HG02973 (cell line): ENCODE data around the gene CUX1.
A peak's percentile ranks its signal among the peaks of the same experiment; 100 is the strongest.
"Not testable (repeated sequence)": the region's sequence is repeated elsewhere in the genome, so short reads cannot be mapped to it uniquely, and the experiment has no call there.

Source experiments
- ATAC-seq: cut with Tn5 transposase; IDR thresholded peaks from one replicate; pipeline ENCODE4 v1.9.1; 2021; ENCODE audit warnings: moderate library complexity; ENCODE audit not compliant: unreplicated experiment

Gene CUX1

DNA sequence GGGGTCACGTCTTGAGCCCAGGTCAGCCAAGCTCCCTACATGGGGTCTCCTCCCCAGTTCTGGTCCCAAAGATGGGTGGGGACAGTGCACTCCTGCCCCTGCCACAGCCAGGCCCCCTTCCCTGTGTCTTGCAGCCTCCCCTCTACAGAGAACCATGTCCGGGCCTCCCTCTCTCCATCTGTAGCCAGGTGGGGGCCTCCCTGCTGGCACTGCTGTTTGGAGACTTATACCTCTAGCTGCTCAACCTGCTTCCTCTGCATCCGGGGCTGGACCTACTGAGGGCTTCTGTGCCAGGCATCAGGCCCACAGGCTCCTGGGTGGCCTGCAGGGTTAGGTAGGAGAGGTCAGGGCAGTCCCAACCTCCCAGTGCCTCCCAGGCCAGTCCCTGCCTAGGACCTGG lies 477.2 kb downstream of the CUX1 start:
- ATAC-seq, result no peak

DNA sequence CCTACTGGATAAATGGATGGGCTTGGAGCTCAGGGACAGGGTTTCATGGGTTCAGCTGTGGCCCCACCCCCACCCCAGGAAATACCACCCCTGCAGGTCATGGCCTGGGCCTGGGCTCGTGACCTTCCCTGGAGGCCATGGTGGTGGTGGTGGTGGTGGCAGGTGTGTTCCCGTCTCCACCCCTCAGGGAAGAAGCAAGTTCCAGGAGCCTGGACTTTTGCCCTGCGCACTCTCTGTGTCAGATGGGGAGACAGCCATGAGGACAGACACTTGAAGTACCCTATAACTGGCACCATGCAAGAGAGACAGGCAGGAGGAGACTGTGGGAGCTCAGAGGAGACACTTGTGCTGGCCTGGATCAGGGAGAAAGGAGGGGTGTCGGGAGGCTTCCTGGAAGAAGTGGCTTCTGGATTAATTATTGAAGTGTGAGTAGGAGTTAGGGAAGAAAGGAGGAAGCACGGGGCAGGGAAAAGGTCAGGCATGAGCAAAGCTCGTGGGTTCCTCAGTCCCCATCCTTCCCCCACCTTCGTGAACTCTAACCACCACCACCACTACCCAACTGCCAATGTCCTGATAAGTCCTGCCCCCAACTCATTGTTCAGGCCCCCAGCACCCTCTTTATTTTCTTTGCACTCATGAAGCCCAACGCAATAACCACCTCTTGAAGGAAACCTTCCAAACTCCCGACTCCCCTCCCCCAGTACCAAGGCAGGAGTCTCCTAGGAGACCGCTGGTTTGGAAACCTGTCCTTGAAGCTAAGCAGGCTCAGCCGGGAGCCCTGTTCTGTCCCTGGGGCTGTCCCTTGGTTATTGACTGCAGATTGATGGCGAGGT lies 478.1 kb downstream of the CUX1 start:
- no peak for ATAC-seq

DNA sequence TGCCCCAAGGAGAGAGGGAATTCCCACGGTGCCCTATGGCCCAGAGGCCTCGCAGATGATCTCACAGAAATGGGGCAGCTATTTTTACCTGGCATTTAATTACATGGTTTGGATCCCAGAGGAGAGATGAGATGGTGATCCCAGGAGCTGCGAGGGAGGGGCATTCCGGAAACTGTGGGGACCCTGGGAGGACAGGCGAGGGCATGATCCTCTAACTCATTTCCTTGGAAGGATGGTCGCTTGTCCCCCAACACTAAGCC lies 478.7 kb downstream of the CUX1 start:
- no peak for ATAC-seq

DNA sequence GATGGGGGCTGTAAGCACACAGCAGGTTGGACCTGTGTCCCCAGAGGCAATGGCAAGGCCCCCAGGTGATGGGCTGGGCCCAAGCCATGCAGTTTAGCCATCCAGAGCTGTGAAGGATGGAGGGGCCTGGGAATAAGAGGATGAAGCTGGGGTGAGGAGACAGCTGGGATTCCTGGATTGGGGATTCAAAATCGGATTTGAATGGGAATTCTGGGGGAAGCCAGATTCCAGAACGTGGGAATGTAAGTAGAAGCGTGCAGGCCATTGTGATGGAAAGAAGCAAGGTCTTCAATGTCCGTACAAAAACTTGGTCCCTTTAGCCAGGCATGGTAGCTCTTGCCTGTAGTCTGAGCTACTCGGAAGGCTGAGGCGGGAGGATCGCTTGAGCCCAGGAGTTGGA lies 479.1 kb downstream of the CUX1 start:
- ATAC-seq, result no peak

DNA sequence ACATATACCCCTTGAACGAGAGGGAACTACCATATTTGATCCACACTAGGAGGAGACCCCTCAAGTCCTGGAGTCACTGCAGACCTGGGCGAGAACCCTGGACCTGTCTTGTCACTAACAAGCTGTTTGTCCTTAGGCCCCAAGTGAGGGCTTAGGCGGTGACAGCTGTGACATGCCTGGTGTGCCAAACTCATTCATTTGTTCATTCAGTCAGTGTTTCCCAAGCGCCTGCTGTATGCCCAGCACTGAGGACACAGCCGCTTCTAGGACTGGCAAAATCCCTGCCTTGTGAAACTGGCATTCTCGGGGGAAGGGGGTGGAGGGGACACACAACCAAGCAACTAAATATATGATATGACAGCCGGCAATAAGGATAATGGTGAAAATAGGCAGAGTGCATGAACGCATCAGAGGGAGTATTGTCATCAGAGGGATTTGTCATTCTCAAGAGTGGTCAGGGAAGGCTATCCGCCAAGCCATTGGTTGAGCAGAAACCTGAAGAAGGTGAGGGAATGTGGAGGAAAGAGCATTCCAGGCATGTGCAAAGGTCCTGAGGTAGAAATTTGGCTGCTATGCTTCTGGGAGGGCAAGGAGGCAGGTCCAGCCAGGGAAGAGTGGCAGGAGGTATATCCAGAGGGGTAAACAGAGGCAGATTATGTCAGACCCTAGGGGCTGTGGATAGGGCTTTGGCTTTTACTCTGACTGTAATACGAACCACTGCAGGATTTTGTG lies 480.2 kb downstream of the CUX1 start:
- no peak for ATAC-seq

DNA sequence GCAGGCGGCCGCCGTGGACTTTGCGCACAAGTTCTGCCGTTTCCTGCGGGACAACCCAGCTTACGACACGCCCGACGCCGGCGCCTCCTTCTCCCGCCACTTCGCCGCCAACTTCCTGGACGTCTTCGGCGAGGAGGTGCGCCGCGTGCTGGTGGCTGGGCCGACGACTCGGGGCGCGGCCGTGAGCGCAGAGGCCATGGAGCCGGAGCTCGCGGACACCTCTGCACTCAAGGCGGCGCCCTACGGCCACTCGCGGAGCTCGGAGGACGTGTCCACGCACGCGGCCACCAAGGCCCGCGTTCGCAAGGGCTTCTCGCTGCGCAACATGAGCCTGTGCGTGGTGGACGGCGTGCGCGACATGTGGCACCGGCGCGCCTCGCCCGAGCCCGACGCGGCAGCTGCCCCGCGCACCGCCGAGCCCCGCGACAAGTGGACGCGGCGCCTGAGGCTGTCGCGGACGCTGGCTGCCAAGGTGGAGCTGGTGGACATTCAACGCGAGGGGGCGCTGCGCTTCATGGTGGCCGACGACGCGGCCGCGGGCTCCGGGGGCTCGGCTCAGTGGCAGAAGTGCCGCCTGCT lies 483.3 kb downstream of the CUX1 start:
- ATAC-seq, result no peak

DNA sequence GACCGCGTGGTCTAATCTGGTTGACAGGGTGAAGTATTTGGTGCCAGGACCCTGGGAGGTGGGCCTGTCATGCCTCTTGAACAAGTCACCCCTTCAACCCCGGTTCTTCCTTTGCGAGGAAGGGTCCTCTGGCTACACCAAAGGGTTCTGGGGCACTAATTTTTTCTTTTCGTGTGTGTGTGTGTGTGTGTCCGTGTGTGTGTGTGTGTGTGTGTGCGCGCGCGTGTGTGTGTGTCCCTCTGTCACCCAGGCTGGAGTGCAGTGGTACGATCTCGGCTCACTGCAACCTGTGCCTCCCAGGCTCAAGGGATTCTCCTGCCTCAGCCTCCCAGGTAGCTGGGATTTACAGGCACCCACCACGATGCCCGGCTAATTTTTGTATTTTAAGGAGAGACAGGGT lies 483.9 kb downstream of the CUX1 start:
- ATAC-seq, result not testable (repeated sequence)

DNA sequence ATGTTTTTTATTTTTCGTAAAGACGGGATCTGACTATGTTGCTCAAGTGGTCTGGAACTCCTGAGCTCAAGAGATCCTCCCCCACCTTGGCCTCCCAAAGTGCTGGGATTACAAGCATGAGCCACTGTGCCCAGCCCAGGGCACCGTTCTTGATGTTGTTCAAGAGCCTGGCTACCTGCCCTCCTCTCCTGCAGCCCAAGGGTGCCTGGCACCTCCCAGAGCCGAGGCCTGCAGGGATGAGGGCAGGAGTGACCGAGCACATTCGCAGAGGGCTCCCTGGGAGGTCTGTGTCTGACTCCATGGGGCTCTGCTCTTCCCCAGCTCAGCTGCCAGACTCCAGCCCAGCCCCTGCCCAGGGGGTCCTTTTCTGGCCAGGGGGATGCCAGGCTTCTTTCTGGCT lies 484.6 kb downstream of the CUX1 start:
- ATAC-seq, result no peak

DNA sequence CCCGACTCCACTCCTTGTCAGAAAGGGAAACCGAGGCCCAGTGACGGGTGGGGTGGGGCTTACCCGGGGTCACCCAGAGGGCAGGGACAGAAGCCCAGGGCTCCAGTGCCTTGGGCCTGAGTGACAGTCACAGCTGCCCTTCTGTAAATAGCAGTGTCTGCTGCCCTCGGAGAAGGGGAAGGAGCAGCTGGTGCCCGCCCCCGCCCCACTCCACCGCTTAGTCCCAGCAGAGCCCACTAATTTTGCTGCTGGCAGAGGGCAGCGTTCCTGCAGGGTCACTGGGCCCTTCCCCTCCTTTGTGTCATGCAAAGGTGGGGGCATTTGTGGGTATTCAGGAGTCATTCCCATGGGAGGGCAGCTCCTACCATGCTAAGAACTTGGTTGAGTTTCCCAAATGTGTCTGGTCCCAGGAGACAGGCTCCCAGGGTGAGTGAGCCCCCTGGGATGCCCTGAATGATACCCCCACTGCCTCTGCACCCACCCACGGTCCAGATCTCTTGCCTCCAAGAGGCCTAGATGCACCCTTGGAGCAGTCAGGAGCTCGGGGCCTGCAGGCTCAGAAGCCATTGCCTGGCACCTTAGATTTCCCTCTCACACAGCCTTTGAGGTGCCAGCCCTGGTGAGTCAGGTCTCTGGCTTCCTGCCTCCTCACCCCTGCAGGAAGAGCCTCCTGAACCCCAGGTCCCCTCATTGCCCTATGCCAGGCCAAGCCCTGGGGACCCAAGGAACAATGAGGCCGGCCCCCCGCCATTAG lies 486.4 kb downstream of the CUX1 start:
- no peak for ATAC-seq

DNA sequence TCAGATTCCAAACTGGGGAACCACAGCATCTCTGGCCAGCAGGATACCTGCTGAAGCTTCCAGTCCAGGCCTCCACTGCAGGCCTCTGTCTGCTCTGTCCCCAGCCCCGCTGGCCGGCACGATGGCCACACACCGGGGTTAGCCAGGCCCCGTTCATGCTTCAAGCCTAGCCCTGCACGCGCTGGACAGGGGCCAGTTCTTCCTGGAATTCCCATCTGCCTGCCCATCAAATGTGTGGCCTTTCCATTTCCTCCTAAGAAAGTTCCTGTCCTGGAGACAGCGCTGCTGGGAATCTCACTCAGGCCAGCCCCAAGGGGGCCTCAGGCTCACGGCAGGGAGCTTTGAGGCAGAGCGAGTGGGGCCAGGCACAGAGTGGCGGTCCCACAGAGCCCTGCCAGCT lies 487.2 kb downstream of the CUX1 start:
- no peak for ATAC-seq

DNA sequence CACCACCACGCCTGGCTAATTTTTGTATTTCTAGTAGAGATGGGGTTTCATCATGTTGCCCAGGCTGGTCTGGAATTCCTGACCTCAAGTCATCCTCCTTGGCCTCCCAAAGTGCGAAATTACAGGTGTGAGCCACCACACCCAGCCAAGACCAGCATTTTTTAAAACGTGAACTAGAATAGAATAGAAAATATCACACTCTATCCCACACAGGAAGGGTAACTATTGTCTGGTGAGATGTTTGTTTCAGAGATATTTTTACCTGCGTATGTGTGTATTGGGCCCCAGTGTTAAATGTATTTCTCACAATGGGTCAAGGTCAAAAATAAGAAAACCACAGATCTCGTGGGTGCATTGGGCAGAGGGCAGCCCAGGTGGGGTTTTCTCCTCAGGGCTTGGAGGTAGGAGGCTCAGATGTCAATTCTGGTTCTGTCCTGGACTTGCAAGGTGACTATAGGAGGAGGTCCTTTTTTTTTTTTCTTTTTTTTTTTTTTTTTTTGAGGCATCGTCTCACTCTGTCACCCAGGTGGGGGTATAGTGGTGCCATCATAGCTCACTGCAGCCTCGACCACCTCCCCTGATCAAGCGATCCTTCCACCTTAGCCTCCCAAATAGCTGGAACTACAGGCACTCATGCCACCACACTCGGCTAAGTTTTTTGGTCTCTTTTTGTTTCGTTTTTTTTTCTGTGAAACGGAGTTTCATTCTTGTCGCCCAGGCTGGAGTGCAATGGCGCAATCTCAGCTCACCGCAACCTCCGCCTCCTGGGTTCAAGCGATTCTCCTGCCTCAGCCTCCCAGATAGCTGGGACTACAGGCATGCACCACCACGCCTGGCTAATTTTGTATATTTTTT lies 488.2 kb downstream of the CUX1 start:
- no peak for ATAC-seq

DNA sequence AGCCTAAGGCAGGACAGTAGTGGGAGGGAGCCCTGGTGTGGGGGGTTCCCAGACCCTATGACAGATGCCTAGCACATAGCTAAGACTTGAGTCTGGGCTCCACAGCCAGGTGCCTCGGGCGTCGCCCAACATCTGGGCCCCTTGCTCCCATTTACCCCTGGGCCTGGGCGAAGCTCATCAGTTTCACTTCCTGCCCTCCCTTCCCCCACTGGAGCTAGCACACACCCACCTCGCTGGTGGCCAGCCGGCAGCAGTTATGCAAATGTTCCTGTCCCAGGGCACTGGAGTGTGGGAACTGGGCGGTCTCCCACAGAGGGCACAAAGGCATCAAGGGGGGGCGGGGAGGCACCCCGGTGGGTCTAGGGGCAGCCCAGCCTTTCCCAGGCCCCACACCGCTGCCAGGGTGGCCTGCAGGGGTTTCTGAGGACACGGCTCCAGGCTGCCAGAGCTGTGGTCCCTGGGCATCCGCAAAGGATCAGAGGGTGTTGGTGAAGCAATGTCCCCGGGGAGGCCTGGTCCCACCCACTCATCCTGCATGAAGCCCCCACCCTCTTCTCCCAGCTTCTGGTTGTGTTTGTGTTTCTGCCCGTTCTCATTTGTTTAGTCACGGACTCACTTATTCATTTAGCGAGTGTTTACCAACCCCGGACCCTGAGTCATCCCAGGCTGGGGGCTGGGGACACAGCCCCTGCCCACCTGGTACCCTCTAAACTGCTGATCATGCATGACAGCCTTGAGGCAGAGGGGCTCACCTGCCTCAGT lies 489.7 kb downstream of the CUX1 start:
- ATAC-seq, result peak; percentile 62

DNA sequence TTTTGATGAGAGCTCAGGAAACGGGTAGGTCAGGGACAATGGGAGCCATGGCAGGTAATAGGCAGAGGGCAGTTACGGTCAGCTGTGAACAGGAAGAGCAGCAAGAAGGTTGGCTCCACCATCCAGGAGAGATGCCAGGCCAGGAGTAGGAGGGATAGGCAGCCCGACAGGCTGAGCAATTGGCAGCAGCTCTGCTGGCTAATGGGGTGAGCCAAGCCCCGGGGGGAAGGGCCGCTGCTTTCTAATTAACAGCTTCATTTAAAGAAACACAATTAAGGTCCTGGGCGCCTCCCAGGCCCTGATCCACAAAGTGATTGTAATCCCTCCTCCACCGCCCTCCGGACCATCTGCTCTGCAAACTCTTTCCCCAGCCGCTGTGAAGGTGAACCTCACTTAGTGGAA lies 493.0 kb downstream of the CUX1 start:
- ATAC-seq, result no peak

DNA sequence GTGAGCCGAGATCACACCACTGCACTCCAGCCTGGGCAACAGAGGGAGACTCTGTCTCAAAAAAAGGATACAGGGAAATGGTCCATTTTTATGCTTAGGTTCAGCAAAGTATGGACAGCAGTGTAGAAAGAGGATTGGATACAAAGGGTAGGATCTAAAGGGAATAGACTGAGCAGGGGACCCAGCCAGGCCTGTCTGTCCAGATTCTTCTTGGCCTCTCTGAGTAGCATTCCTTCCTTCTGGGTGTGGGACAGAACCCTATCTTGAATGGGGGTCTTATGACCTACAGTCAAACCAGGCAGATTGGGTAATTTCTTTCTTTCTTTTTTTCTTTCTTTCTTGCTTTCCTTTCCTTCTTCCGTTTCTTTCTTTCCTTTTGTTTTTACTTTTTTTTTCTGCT lies 494.9 kb downstream of the CUX1 start:
- no peak for ATAC-seq

DNA sequence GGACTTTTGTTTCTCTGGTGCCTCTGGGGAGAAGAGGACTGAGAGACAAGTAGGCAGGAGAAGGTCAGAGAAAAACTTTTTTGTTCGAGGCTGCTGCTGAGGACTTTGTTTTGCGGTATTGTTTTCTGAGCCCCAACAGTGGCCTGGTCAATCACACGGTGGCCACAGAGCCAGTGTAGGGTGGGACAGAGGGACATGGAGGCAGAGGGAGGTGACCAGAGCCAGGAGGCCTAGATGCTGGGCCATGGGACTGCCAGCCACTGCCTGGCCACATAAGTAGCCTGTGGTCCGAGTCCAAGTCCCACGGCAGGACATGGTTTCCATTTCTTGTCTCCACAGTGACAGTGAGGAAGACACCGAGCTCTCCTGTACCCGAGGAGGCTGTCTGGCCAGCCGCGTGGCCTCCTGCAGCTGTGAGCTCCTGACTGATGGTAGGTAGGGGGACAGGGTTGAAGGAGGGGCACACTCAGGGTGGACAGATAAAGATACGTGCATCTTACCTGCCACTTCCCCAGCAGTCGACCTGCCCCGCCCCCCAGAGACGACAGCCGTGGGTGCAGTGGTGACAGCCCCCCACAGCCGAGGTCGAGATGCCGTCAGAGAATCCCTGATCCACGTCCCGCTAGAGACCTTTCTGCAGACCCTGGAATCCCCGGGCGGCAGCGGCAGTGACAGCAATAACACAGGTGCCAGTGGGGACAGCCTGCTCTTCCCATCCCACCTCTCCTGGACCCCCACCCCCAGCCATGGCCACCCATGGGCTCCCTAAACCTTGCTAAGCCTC lies 496.8 kb downstream of the CUX1 start:
- no peak for ATAC-seq

DNA sequence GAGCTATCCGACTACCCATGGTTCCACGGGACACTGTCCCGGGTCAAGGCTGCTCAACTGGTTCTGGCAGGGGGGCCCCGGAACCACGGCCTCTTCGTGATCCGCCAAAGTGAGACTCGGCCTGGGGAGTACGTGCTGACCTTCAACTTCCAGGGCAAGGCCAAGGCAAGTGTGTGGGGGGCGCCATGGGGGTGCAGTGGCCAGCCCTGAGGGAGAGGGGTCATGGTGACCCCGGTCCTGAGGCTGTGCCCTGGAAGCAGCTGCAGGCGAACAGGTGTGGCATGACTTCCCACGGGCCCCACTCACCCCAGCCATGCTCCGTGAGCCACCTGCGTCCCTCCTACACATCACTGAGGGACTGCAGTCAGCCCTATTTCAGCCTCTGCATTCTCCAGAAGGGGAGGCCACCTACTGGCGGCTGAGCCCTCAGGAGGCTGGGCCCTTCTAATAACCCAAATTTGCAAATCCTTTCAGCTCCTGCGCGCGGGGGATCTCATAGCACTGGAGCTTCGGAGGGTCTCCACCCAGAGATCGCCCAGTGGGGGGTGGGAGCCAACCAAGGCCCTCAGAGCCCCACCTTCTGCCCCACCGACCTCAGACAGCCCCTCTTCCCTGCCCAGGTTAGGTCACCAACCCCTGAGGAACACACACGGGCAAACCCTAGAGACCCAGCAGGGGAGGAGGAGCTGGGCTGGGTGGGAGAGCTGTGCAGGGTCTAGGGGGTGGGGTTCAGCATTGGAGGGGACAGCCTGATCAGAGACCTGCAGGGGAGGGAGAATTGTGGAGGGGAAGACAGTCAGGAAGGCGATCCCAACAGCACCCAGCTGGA lies 500.0 kb downstream of the CUX1 start:
- no peak for ATAC-seq

DNA sequence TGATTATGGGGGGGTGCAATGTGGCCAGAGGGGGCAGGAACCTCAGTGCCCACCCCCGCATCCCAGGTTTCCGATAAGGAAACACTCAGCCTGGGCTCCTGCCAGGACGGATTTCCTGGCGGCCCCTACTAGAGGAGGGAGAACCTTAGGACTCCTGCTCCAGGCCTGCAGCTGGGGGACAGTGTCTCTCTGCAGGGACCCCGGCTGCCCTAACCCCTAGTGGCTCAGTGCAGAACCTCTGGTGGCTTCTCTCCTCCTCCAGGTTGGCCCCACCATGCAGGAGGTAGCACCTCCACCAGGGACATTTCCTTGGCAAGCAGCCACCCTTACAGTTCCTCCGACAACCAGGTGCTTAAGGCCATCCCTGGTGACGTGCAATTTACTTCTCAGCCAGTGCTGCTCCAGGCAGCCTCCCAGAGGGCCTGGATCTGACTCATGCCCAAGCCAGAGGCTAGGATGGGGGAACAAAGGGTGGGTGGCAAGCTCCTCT lies 501.1 kb downstream of the CUX1 start:
- no peak for ATAC-seq

DNA sequence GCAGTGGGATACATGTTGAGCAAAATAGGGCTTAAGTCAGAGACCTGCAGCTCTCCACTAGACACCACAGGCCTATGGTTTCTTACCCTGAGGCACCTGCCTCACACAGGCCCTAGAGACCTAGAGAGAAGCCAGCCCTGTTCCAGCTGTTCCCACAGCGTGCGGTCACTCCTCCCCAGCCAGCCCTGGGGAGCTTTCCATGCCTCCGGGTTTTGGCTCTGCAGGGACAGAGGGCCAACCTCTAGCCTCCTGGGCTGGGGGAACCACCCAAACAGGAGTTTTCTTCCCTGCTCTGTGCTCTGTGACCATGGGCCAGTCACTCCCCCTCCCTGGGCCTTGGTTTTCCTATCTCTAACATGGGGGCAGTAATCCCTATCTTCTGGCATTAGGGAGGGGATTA lies 502.2 kb downstream of the CUX1 start:
- no peak for ATAC-seq
